Esophagus muscularis mucosa (tissue), 4 donors: Measurements from ENCODE around the gene SQSTM1.
"Not testable (repeated sequence)": the region's sequence is repeated elsewhere in the genome, so short reads cannot be mapped to it uniquely, and the experiment has no call there.

ENCODE experiments used
- CTCF ChIP-seq, 3 experiments: fragments of 200-600 bp in 2 of 3; fragments of 450-650 bp in 1 of 3; sonication (generic) in 2 of 3; IDR thresholded peaks; one replicate each; pipeline ENCODE4 v1.5.1; 2017 to 2019; ENCODE audit warnings: antibody characterized with exemption in 3 of 3, mild to moderate bottlenecking in 2 of 3, moderate library complexity in 1 of 3
- EP300 ChIP-seq: sonication (generic); formaldehyde crosslinking; IDR thresholded peaks from one replicate; pipeline ENCODE4 v1.6.1; 2017; ENCODE audit warnings: antibody characterized with exemption
- POLR2A ChIP-seq: fragments of 450-650 bp; IDR thresholded peaks from one replicate; pipeline ENCODE4 v1.6.1; 2017; ENCODE audit warnings: antibody characterized with exemption, moderate library complexity, mild to moderate bottlenecking, low read depth
- POLR2AphosphoS5 ChIP-seq, 2 donors: sonication (generic); formaldehyde crosslinking; IDR thresholded peaks; one replicate each; pipeline ENCODE4 v1.6.1; 2017; ENCODE audit warnings: antibody characterized with exemption in 2 of 2

DNA sequence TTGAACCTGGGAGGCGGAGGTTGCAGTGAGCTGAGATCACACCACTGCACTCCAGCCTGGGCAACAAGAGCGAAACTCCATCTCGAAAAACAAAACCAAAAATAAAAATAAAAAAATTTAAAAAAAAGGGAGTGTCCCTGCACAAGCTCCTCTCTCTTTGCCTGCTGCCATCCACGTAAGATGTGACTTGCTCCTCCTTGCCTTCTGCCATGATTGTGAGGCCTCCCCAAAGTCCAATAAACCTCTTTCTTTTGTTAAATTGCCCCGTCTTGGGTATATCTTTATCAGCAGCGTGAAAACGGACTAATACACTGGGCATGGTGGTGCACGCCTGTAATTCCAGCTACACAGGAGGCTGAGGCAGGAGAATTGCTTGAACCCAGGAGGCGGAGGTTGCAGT is 31.4 kb upstream of the SQSTM1 start:
- not testable (repeated sequence) for TF ChIP-seq CTCF (IDR thresholded peaks at IDR 0.05); POLR2A; EP300; POLR2AphosphoS5 (IDR thresholded peaks at IDR 0.05)
